D721Med (cell line): Measurements from ENCODE around the gene RHBDD3.

Experiments
- DNase-seq: peaks from one replicate; pipeline ENCODE4 v3.0.0; 2011; ENCODE audit warnings: low spot score; ENCODE audit not compliant: insufficient read length
- FAIRE-seq: peaks from 2 replicates; lab custom pipeline; 2011; peaks lifted over from hg19 to GRCh38; lab: Jason Lieb, UNC
- CTCF ChIP-seq: IDR thresholded peaks from 2 replicates; pipeline ENCODE4 v1.5.1; 2012; ENCODE audit warnings: mild to moderate bottlenecking, control low read depth; ENCODE audit not compliant: insufficient read depth; ENCODE audit errors: missing control alignments

Gene RHBDD3

GRCh38 chr22:29267858-29268510 lies at the start of gene RHBDD3, which contains the start of gene EWSR1:
Gene RHBDD3, minus strand, starts transcription at chr22:29267981. Its CDS starts 2,355 bp downstream, at chr22:29265626.
Gene EWSR1, plus strand, starts transcription at chr22:29268268. Its CDS starts 69 bp downstream, at chr22:29268337.
- no peak for TF ChIP-seq CTCF
- DNase-seq (peak; percentile 64), FAIRE-seq (no peak)

- TF ChIP-seq CTCF, result no peak
- DNase-seq (no peak), FAIRE-seq (no peak)
These were observed 48.5 kb upstream of the RHBDD3 start for GRCh38 chr22:29316141-29316828.

- DNase-seq (no peak), FAIRE-seq (no peak)
- no peak for TF ChIP-seq CTCF
These were observed 47.7 kb upstream of the RHBDD3 start, which contains the start of gene RASL10A for GRCh38 chr22:29315286-29316140. Gene RASL10A, minus strand, starts transcription at chr22:29315697. Its CDS starts 451 bp downstream, at chr22:29315246.

- no peak for FAIRE-seq
- DNase-seq, result no peak
- TF ChIP-seq CTCF, result no peak
These were observed 46.9 kb upstream of the RHBDD3 start for GRCh38 chr22:29314537-29315285.

GRCh38 chr22:29313576-29314466 lies 46.0 kb upstream of the RHBDD3 start:
- DNase-seq (no peak), FAIRE-seq (no peak)
- no peak for TF ChIP-seq CTCF
